ENCODE measurements around the gene LPIN1. TPM values are rescaled to one million over a fixed set of nuclear protein-coding genes. Genes with fewer than 3 reads are reported as not detected.
"Not testable (repeated sequence)": the region's sequence is repeated elsewhere in the genome, so short reads cannot be mapped to it uniquely, and the experiment has no call there.

LPIN1 gene
- total and polyA plus RNA-seq, 5 donors, result 15.3 to 42.9 (median 36.1) TPM

- Histone ChIP-seq H3K4me3 (ENCODE audit: low read length) (no peak overlapping the region), H3K27me3 (ENCODE audit: control insufficient read depth, insufficient read depth) (no peaks in the 10 kb centered on the region), H3K27ac (ENCODE audit: low read length) (no peak overlapping the region), H3K9me3 (ENCODE audit: control insufficient read depth, low read length) (no peaks in the 10 kb centered on the region), H3K4me1 (ENCODE audit: control insufficient read depth, insufficient read depth, low read length) (no peaks in the 10 kb centered on the region)
- DNase-seq, result no peak
- ATAC-seq, result no peak
- intact Hi-C loops (cut with DNase I), result no loop called here
- 88% methylated on average over 2 of the region's 2 CpGs for WGBS
These were observed 16.8 kb upstream of the LPIN1 start for GRCh38 chr2:11729362-11730212.

DNA sequence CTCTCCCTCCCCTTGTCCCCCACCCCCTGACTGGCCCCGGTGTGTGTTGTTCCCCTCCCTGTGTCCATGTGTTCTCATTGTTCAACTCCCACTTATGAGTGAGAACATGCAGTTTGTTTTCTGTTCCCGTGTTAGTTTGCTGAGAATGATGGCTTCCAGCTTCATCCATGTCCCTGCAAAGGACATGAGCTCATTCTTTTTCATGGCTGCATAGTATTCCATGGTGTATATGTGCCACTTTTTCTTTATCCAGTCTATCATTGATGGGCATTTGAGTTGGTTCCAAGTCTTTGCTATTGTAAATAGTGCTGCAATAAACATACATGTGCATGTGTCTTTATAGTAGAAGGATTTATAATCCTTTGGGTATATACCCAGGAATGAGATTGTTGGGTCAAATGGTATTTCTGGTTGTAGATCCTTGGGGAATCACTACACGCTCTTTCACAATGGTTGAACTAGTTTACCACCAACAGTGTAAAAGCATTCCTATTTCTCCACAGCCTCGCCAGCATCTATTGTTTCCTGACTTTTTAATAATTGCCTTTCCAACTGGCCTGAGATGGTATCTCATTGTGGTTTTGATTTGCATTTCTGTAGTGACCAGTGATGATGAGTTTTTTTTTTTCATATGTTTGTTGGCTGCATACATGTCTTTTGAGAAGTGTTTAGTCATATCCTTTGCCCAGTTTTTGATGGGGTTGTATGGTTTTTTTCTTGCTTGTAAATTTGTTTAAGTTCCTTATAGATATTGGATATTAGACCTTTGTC, 15.0 kb upstream of the LPIN1 start:
- H3K4me1 ChIP-seq (ENCODE audit: control insufficient read depth, insufficient read depth, low read length); intact Hi-C loops (cut with DNase I); H3K27me3 ChIP-seq (ENCODE audit: control insufficient read depth, insufficient read depth); H3K27ac ChIP-seq (ENCODE audit: low read length); ATAC-seq; H3K9me3 ChIP-seq (ENCODE audit: control insufficient read depth, low read length); DNase-seq; H3K4me3 ChIP-seq (ENCODE audit: low read length): not testable (repeated sequence)
- 74% methylated on average over 4 of the region's 4 CpGs for WGBS

GRCh38 chr2:11732587-11732986, 13.8 kb upstream of the LPIN1 start:
- intact Hi-C loops (cut with DNase I), result no loop called here
- WGBS, result 79% methylated on average over 2 of the region's 2 CpGs
- no peaks in the 10 kb centered on the region for H3K9me3 ChIP-seq (ENCODE audit: control insufficient read depth, low read length)
- DNase-seq (no peak), ATAC-seq (no peak)
- no peak overlapping the region for H3K4me3 ChIP-seq (ENCODE audit: low read length)
- no peaks in the 10 kb centered on the region for H3K27me3 ChIP-seq (ENCODE audit: control insufficient read depth, insufficient read depth)
- H3K4me1 ChIP-seq (ENCODE audit: control insufficient read depth, insufficient read depth, low read length), result no peaks in the 10 kb centered on the region
- H3K27ac ChIP-seq (ENCODE audit: low read length), result no peak overlapping the region

- intact Hi-C loops (cut with DNase I); H3K4me3 ChIP-seq (ENCODE audit: low read length); H3K9me3 ChIP-seq (ENCODE audit: control insufficient read depth, low read length); H3K27me3 ChIP-seq (ENCODE audit: control insufficient read depth, insufficient read depth); H3K27ac ChIP-seq (ENCODE audit: low read length); DNase-seq; H3K4me1 ChIP-seq (ENCODE audit: control insufficient read depth, insufficient read depth, low read length); ATAC-seq: not testable (repeated sequence)
- WGBS, result 92% methylated on average over 2 of the region's 2 CpGs
These were observed 8.6 kb upstream of the LPIN1 start for GRCh38 chr2:11737852-11738251.

GRCh38 chr2:11738589-11739436, 7.6 kb upstream of the LPIN1 start:
- no peaks in the 10 kb centered on the region for H3K27me3 ChIP-seq (ENCODE audit: control insufficient read depth, insufficient read depth)
- H3K4me3 ChIP-seq (ENCODE audit: low read length), result no peak overlapping the region
- no peaks in the 10 kb centered on the region for H3K9me3 ChIP-seq (ENCODE audit: control insufficient read depth, low read length)
- 45% methylated on average over 8 of the region's 8 CpGs for WGBS
- peak overlapping the region; percentile 36 for H3K27ac ChIP-seq (ENCODE audit: low read length)
- ATAC-seq (peak; percentile 85 to 92), DNase-seq (peak; percentile 83 to 86 (median 84))
- peaks cover 6% of the 10 kb centered on the region for H3K4me1 ChIP-seq (ENCODE audit: control insufficient read depth, insufficient read depth, low read length)
- intact Hi-C loops (cut with DNase I), result no loop called here

DNA sequence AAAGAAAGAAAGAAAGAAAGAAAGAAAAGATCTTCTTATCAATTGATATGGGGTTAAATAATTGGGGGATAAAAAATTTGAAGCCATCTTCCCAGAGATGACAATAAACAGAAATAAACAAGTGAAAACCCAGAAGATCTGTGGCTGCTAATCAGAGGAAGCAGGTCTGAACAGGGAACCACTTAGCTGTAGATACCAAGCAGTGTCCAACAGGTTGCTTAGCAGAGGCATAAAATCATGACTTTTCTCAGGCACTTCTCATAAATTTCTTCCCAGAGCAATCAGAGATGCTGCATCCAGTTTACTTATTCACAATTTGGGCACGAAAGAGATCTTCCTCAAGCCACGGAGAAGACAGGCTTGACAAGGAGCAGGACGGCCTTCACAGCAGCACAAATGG, 5.7 kb upstream of the LPIN1 start:
- Histone ChIP-seq H3K27ac (ENCODE audit: low read length) (no peak overlapping the region), H3K4me1 (ENCODE audit: control insufficient read depth, insufficient read depth, low read length) (peaks cover 9% of the 10 kb centered on the region), H3K9me3 (ENCODE audit: control insufficient read depth, low read length) (no peaks in the 10 kb centered on the region), H3K4me3 (ENCODE audit: low read length) (no peak overlapping the region), H3K27me3 (ENCODE audit: control insufficient read depth, insufficient read depth) (no peaks in the 10 kb centered on the region)
- DNase-seq (no peak), ATAC-seq (no peak)
- intact Hi-C loops (cut with DNase I), result loop anchor here in 2 of 4 donors (5.0 kb wide), 2 partner anchors 37 to 43 kb away; no protein-coding TSS in a partner anchor
- 82% methylated on average over 3 of the region's 3 CpGs for WGBS

DNA sequence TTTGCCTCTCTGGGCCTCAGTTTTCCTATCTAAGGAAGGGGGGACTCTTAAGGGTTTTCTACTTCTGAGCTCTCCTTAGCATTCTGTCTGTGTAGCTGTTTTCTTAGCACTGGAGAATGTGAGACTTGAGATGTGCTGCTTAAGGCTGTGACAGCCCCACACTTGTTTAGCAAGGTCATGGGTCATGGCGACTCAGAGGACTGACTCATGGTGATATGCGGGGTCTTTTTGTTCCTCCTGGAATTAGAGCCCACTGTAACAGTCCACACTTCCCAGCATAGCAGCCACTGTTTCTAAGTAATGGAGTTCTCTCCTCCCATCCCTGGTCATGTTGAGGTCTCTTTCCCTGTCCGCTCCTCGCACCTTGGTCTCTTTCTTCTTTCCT, 4.1 kb upstream of the LPIN1 start:
- intact Hi-C loops (cut with DNase I), result loop anchor here in 2 of 4 donors (5.0 kb wide), 2 partner anchors 35 to 45 kb away; no protein-coding TSS in a partner anchor
- no peaks in the 10 kb centered on the region for H3K9me3 ChIP-seq (ENCODE audit: control insufficient read depth, low read length)
- no peak for ATAC-seq
- no peak for DNase-seq
- H3K27me3 ChIP-seq (ENCODE audit: control insufficient read depth, insufficient read depth), result no peaks in the 10 kb centered on the region
- WGBS, result 92% methylated on average over 4 of the region's 4 CpGs
- peaks cover 9% of the 10 kb centered on the region for H3K4me1 ChIP-seq (ENCODE audit: control insufficient read depth, insufficient read depth, low read length)
- no peak overlapping the region for H3K27ac ChIP-seq (ENCODE audit: low read length)
- no peak overlapping the region for H3K4me3 ChIP-seq (ENCODE audit: low read length)

DNA sequence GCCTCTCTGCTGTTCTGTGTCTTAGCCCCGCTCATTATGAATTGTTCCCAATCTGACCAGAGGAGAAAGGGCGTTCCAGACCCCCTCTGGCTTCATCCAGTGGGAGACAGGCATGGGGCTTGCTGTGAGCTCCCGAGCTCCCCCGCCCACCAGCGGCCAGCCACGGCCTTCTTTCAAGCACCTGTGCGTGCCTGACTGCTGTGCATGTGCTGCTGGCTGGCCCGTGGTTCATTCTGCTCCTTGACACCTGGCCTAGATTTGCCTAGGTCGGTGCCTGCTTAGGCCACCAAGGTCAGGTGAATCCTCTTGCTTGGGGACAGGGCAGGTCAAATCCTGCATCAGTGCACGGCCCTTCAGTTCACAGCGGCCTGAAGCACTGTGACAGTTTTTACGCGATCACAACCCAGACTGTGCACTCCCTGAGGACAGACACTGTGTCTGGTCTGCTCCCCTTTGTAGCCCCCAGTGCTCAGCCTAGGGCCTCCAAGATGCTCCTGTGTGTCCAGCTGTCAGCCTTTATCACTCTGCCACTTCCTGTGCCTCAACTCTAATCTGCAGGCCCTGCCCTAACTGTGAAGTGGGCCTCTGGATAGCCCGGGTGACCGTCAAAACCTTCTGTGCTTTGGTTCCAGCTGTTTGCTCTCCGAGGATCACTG, 3.6 kb upstream of the LPIN1 start:
- intact Hi-C loops (cut with DNase I), result loop anchor here in 2 of 4 donors (5.0 kb wide), 2 partner anchors 34 to 46 kb away; no protein-coding TSS in a partner anchor
- WGBS, result 86% methylated on average over 16 of the region's 16 CpGs
- H3K4me3 ChIP-seq (ENCODE audit: low read length), result no peak overlapping the region
- H3K27ac ChIP-seq (ENCODE audit: low read length), result no peak overlapping the region
- peaks cover 11% of the 10 kb centered on the region for H3K4me1 ChIP-seq (ENCODE audit: control insufficient read depth, insufficient read depth, low read length)
- ATAC-seq (no peak), DNase-seq (no peak)
- no peaks in the 10 kb centered on the region for H3K27me3 ChIP-seq (ENCODE audit: control insufficient read depth, insufficient read depth)
- no peaks in the 10 kb centered on the region for H3K9me3 ChIP-seq (ENCODE audit: control insufficient read depth, low read length)

DNA sequence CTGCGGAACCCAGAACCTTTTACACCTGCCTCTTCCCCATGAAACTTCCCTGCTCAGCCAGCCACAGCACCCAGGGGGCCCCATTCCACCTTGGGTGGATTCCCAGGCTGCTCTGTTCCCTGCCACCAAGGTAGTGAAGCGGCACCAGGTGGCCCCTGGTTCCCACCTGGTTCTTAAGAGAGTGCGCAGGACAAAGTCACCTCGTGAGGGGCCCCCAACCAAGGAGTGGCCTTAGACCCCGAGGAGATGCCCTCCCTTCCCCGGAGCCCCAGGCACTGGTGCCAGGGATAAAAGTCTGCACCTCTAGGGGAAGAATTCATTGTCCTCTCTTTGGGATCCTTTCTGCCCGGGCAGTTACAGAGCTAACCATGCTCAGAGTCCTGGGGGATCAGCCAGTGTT, 3.1 kb upstream of the LPIN1 start:
- DNase-seq (no peak), ATAC-seq (no peak)
- WGBS, result 77% methylated on average over 7 of the region's 7 CpGs
- no peak overlapping the region for H3K4me3 ChIP-seq (ENCODE audit: low read length)
- no peaks in the 10 kb centered on the region for H3K9me3 ChIP-seq (ENCODE audit: control insufficient read depth, low read length)
- no peaks in the 10 kb centered on the region for H3K27me3 ChIP-seq (ENCODE audit: control insufficient read depth, insufficient read depth)
- peaks cover 14% of the 10 kb centered on the region for H3K4me1 ChIP-seq (ENCODE audit: control insufficient read depth, insufficient read depth, low read length)
- intact Hi-C loops (cut with DNase I), result loop anchor here in 2 of 4 donors (5.0 kb wide), 2 partner anchors 34 to 46 kb away; no protein-coding TSS in a partner anchor
- no peak overlapping the region for H3K27ac ChIP-seq (ENCODE audit: low read length)
